Measurements from ENCODE around the gene SPECC1L. TPM values are rescaled to one million over a fixed set of nuclear protein-coding genes. Genes with fewer than 3 reads are reported as not detected.
"Not testable (repeated sequence)": the region's sequence is repeated elsewhere in the genome, so short reads cannot be mapped to it uniquely, and the experiment has no call there.

The SPECC1L gene
- total RNA-seq, 1 experiment from 2014 or later, result 35.1 TPM

- no peaks in the 10 kb centered on the region for H3K36me3 ChIP-seq (ENCODE audit: insufficient read depth, low read length)
- peak overlapping the region; percentile 96 for H3K4me3 ChIP-seq (ENCODE audit: low read length)
- H3K4me2 ChIP-seq (ENCODE audit: low read depth, low read length, poor library complexity, severe bottlenecking), result peak overlapping the region; percentile 98
- no peaks in the 10 kb centered on the region for H3K27me3 ChIP-seq (ENCODE audit: low read length)
- H3K9me2 ChIP-seq (replicated peaks; ENCODE audit: insufficient read depth, low read length), result no peaks in the 10 kb centered on the region
- H3K27ac ChIP-seq (ENCODE audit: low read length), result peak overlapping the region; percentile 79
- peaks cover 57% of the 10 kb centered on the region for H3K79me2 ChIP-seq (ENCODE audit: low read length)
- DNase-seq, result no peak
- H3K4me1 ChIP-seq (ENCODE audit: low read length), result peaks cover 34% of the 10 kb centered on the region
- H4K20me1 ChIP-seq (ENCODE audit: insufficient read depth, low read depth, low read length), result peaks cover 20% of the 10 kb centered on the region
- peak overlapping the region; percentile 99 for H3K9ac ChIP-seq (ENCODE audit: low read length)
- H3K9me3 ChIP-seq (ENCODE audit: low read length), result no peaks in the 10 kb centered on the region
- peak overlapping the region; percentile 43; the same call in 1 of the 2 replicates for H2AFZ ChIP-seq (ENCODE audit: low read length)
These were observed 789 bp downstream of the SPECC1L start for GRCh38 chr22:24271386-24271854.

GRCh38 chr22:24273031-24273430 lies 2.4 kb downstream of the SPECC1L start:
- H2AFZ ChIP-seq (ENCODE audit: low read length); H3K9me2 ChIP-seq (replicated peaks; ENCODE audit: insufficient read depth, low read length); H3K27me3 ChIP-seq (ENCODE audit: low read length); H3K36me3 ChIP-seq (ENCODE audit: insufficient read depth, low read length); H3K9me3 ChIP-seq (ENCODE audit: low read length): not testable (repeated sequence)
- Histone ChIP-seq H4K20me1 (ENCODE audit: insufficient read depth, low read depth, low read length) (peaks cover 20% of the 10 kb centered on the region), H3K4me1 (ENCODE audit: low read length) (peaks cover 34% of the 10 kb centered on the region), H3K27ac (ENCODE audit: low read length) (peak overlapping the region; percentile 65), H3K79me2 (ENCODE audit: low read length) (peaks cover 70% of the 10 kb centered on the region), H3K9ac (ENCODE audit: low read length) (peak overlapping the region; percentile 99), H3K4me2 (ENCODE audit: low read depth, low read length, poor library complexity, severe bottlenecking) (peak overlapping the region; percentile 98), H3K4me3 (ENCODE audit: low read length) (peak overlapping the region; percentile 96)
- DNase-seq, result peak; percentile 43

DNA sequence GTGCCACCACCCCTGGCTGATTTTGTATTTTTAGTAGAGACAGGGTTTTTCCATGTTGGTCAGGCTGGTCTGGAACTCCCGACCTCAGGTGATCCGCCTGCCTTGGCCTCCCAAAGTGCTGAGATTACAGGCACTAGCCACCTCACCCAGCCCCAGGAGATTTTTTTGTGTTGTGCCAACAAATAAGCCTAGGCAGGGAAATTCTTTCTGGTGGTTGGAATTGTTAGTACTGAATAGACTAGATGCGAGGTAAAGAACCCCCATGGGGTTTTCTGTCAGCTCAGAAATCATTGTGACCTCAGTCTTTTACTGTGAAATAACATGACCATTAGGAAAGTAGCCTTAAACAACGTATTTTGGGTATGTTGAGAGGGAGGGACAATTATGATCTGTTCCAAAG lies 3.3 kb downstream of the SPECC1L start:
- not testable (repeated sequence) for H3K9me2 ChIP-seq (replicated peaks; ENCODE audit: insufficient read depth, low read length); H3K36me3 ChIP-seq (ENCODE audit: insufficient read depth, low read length); H3K9me3 ChIP-seq (ENCODE audit: low read length); H3K27me3 ChIP-seq (ENCODE audit: low read length); H2AFZ ChIP-seq (ENCODE audit: low read length)
- peaks cover 20% of the 10 kb centered on the region for H4K20me1 ChIP-seq (ENCODE audit: insufficient read depth, low read depth, low read length)
- H3K9ac ChIP-seq (ENCODE audit: low read length), result 0 out of 2 replicates have a peak overlapping the region, but pooled peaks have one; percentile 22
- peaks cover 34% of the 10 kb centered on the region for H3K4me1 ChIP-seq (ENCODE audit: low read length)
- peak; percentile 39 for DNase-seq
- H3K79me2 ChIP-seq (ENCODE audit: low read length), result peaks cover 74% of the 10 kb centered on the region
- peak overlapping the region; percentile 96; the same call in 1 of the 2 replicates for H3K4me3 ChIP-seq (ENCODE audit: low read length)
- H3K4me2 ChIP-seq (ENCODE audit: low read depth, low read length, poor library complexity, severe bottlenecking), result peak overlapping the region; percentile 98
- peak overlapping the region; percentile 65 for H3K27ac ChIP-seq (ENCODE audit: low read length)

- not testable (repeated sequence) for H3K27me3 ChIP-seq (ENCODE audit: low read length); H3K9me2 ChIP-seq (replicated peaks; ENCODE audit: insufficient read depth, low read length); H2AFZ ChIP-seq (ENCODE audit: low read length); H3K36me3 ChIP-seq (ENCODE audit: insufficient read depth, low read length); H3K9me3 ChIP-seq (ENCODE audit: low read length); H3K4me3 ChIP-seq (ENCODE audit: low read length); H3K9ac ChIP-seq (ENCODE audit: low read length)
- Histone ChIP-seq H3K4me1 (ENCODE audit: low read length) (peaks cover 32% of the 10 kb centered on the region), H3K4me2 (ENCODE audit: low read depth, low read length, poor library complexity, severe bottlenecking) (peak overlapping the region; percentile 98), H4K20me1 (ENCODE audit: insufficient read depth, low read depth, low read length) (peaks cover 20% of the 10 kb centered on the region), H3K27ac (ENCODE audit: low read length) (peak overlapping the region; percentile 65), H3K79me2 (ENCODE audit: low read length) (peaks cover 80% of the 10 kb centered on the region)
- DNase-seq, result peak; percentile 40
These were observed 4.2 kb downstream of the SPECC1L start for GRCh38 chr22:24274696-24275405.

DNA sequence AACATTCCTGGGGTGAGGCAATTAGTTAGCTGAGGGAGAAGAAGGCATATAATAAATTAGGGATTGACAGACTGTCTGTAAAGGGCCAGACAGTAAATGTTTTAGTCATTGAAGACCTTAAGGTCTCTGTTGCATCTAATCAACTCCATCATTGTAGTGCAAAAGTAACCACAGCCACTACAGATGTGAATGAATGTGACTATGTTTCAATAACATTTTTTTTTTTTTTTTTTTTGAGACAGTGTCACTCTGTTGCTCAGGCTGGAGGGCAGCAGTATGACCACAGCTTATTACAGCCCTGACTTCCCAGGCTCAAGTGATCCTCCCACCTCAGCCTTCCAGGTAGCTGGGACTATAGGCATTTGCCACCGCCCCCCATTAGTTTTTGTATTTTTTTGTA lies 9.7 kb downstream of the SPECC1L start:
- not testable (repeated sequence) for H3K27ac ChIP-seq (ENCODE audit: low read length); H2AFZ ChIP-seq (ENCODE audit: low read length); H3K27me3 ChIP-seq (ENCODE audit: low read length); H3K9ac ChIP-seq (ENCODE audit: low read length); H3K4me2 ChIP-seq (ENCODE audit: low read depth, low read length, poor library complexity, severe bottlenecking); H4K20me1 ChIP-seq (ENCODE audit: insufficient read depth, low read depth, low read length); H3K9me3 ChIP-seq (ENCODE audit: low read length); H3K4me3 ChIP-seq (ENCODE audit: low read length); H3K9me2 ChIP-seq (replicated peaks; ENCODE audit: insufficient read depth, low read length); H3K36me3 ChIP-seq (ENCODE audit: insufficient read depth, low read length); H3K4me1 ChIP-seq (ENCODE audit: low read length)
- H3K79me2 ChIP-seq (ENCODE audit: low read length), result peaks cover 83% of the 10 kb centered on the region
- peak; percentile 10 for DNase-seq

GRCh38 chr22:24282401-24282800 lies 11.8 kb downstream of the SPECC1L start:
- Histone ChIP-seq H3K4me2 (ENCODE audit: low read depth, low read length, poor library complexity, severe bottlenecking) (no peak overlapping the region), H3K9me3 (ENCODE audit: low read length) (no peaks in the 10 kb centered on the region), H3K9me2 (replicated peaks; ENCODE audit: insufficient read depth, low read length) (no peaks in the 10 kb centered on the region), H3K79me2 (ENCODE audit: low read length) (peaks cover 81% of the 10 kb centered on the region), H4K20me1 (ENCODE audit: insufficient read depth, low read depth, low read length) (no peaks in the 10 kb centered on the region), H3K4me1 (ENCODE audit: low read length) (no peaks in the 10 kb centered on the region), H3K36me3 (ENCODE audit: insufficient read depth, low read length) (peaks cover 4% of the 10 kb centered on the region; the same call in 1 of the 2 replicates), H3K4me3 (ENCODE audit: low read length) (no peak overlapping the region), H2AFZ (ENCODE audit: low read length) (no peak overlapping the region), H3K9ac (ENCODE audit: low read length) (no peak overlapping the region), H3K27ac (ENCODE audit: low read length) (no peak overlapping the region), H3K27me3 (ENCODE audit: low read length) (no peaks in the 10 kb centered on the region)
- DNase-seq, result no peak

GRCh38 chr22:24284747-24285203 lies 14.1 kb downstream of the SPECC1L start:
- peak; percentile 38 for DNase-seq
- H3K9me3 ChIP-seq (ENCODE audit: low read length), result no peaks in the 10 kb centered on the region
- H3K4me2 ChIP-seq (ENCODE audit: low read depth, low read length, poor library complexity, severe bottlenecking), result no peak overlapping the region
- no peak overlapping the region for H2AFZ ChIP-seq (ENCODE audit: low read length)
- no peak overlapping the region for H3K9ac ChIP-seq (ENCODE audit: low read length)
- no peaks in the 10 kb centered on the region for H3K9me2 ChIP-seq (replicated peaks; ENCODE audit: insufficient read depth, low read length)
- H3K4me3 ChIP-seq (ENCODE audit: low read length), result no peak overlapping the region
- peaks cover 11% of the 10 kb centered on the region for H3K4me1 ChIP-seq (ENCODE audit: low read length)
- no peak overlapping the region for H3K27ac ChIP-seq (ENCODE audit: low read length)
- H4K20me1 ChIP-seq (ENCODE audit: insufficient read depth, low read depth, low read length), result no peaks in the 10 kb centered on the region
- H3K36me3 ChIP-seq (ENCODE audit: insufficient read depth, low read length), result peaks cover 4% of the 10 kb centered on the region; the same call in 1 of the 2 replicates
- H3K79me2 ChIP-seq (ENCODE audit: low read length), result peaks cover 91% of the 10 kb centered on the region
- no peaks in the 10 kb centered on the region for H3K27me3 ChIP-seq (ENCODE audit: low read length)

GRCh38 chr22:24285245-24285644 lies 14.6 kb downstream of the SPECC1L start:
- H3K4me1 ChIP-seq (ENCODE audit: low read length), result peaks cover 15% of the 10 kb centered on the region
- H3K9me2 ChIP-seq (replicated peaks; ENCODE audit: insufficient read depth, low read length), result no peaks in the 10 kb centered on the region
- no peak overlapping the region for H3K4me2 ChIP-seq (ENCODE audit: low read depth, low read length, poor library complexity, severe bottlenecking)
- H3K36me3 ChIP-seq (ENCODE audit: insufficient read depth, low read length), result peaks cover 4% of the 10 kb centered on the region; the same call in 1 of the 2 replicates
- no peaks in the 10 kb centered on the region for H3K27me3 ChIP-seq (ENCODE audit: low read length)
- no peak overlapping the region for H2AFZ ChIP-seq (ENCODE audit: low read length)
- no peak overlapping the region for H3K9ac ChIP-seq (ENCODE audit: low read length)
- H3K9me3 ChIP-seq (ENCODE audit: low read length), result no peaks in the 10 kb centered on the region
- peak; percentile 17 for DNase-seq
- peaks cover 94% of the 10 kb centered on the region for H3K79me2 ChIP-seq (ENCODE audit: low read length)
- H3K4me3 ChIP-seq (ENCODE audit: low read length), result no peak overlapping the region
- no peak overlapping the region for H3K27ac ChIP-seq (ENCODE audit: low read length)
- H4K20me1 ChIP-seq (ENCODE audit: insufficient read depth, low read depth, low read length), result no peaks in the 10 kb centered on the region
